Gastroesophageal sphincter (tissue), 3 donors: ENCODE results near the gene XRCC3.

Source experiments
- EP300 ChIP-seq: sonication (generic); formaldehyde crosslinking; IDR thresholded peaks from one replicate; pipeline ENCODE4 v1.6.1; 2017; ENCODE audit warnings: antibody characterized with exemption, mild to moderate bottlenecking
- TF ChIP-seq, protein P1 (sequence below), 4 experiments: fragments of 200-600 bp in 2 of 4; fragments of 450-650 bp in 2 of 4; sonication (generic) in 1 of 4; IDR thresholded peaks; one replicate each; pipeline ENCODE4 v1.5.1; 2017 to 2019; ENCODE audit warnings: antibody characterized with exemption in 4 of 4, mild to moderate bottlenecking in 2 of 4, moderate library complexity in 2 of 4

DNA sequence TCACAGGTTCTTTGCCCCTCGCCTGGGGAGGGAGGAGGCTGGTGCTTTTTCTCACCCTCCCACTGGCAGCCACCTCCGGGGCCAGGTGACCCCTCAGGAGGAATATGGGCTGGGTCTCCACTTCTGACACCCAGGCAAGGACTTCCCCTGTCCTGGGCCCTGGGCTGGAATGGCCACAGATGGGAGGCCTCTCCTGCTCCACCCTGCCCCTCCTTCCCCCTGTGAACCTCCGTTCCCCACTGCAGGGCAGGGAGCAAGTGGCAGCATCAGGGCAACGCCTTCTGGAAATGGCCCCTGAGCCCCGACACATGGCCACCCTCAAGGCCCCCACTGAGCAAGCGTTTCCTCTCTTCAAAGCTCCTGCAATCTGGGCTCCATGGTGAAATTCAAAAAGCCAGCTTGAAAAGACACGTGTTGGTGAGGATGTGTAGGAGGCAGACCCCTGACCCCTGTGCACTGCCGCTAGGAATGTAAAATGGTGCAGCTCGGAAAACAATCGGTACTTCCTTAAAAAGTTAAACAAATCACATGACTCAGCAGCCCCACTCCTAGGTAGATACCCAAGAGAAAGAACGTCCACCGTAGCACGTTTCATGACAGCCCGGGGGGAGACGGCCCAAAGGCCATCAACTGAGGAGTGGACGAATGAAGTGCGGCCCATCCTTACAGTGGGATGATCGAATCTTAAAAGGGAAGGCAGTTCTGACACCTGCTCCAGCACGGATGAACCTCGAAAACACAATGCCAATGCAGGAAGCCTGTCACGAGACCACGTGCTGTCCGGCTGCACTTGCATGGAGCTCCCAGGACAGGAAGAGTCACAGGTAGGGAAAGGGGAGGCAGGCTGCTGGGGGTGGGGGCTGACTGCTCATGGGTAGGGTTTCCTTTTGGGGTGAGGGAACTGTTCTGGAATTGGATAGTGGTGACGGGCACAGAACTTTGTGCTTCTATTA, 11.5 kb downstream of the XRCC3 start:
- TF ChIP-seq EP300 = no peak
- TF ChIP-seq, protein P1, sequence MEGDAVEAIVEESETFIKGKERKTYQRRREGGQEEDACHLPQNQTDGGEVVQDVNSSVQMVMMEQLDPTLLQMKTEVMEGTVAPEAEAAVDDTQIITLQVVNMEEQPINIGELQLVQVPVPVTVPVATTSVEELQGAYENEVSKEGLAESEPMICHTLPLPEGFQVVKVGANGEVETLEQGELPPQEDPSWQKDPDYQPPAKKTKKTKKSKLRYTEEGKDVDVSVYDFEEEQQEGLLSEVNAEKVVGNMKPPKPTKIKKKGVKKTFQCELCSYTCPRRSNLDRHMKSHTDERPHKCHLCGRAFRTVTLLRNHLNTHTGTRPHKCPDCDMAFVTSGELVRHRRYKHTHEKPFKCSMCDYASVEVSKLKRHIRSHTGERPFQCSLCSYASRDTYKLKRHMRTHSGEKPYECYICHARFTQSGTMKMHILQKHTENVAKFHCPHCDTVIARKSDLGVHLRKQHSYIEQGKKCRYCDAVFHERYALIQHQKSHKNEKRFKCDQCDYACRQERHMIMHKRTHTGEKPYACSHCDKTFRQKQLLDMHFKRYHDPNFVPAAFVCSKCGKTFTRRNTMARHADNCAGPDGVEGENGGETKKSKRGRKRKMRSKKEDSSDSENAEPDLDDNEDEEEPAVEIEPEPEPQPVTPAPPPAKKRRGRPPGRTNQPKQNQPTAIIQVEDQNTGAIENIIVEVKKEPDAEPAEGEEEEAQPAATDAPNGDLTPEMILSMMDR (IDR thresholded peaks at IDR 0.05) = no peak
